Type B pancreatic cell (in vitro differentiated cells): ENCODE data around the gene BACH2. TPM values are rescaled to one million over a fixed set of nuclear protein-coding genes. Genes with fewer than 3 reads are reported as not detected.

Experiments used
- DNase-seq: peaks from one replicate; pipeline ENCODE4 v3.0.0; 2021; ENCODE audit warnings: mixed read lengths; ENCODE audit not compliant: unreplicated experiment; ENCODE audit errors: extremely low spot score
- H3K27ac Mint-ChIP-seq: 2 replicates; pipeline ENCODE4 v1.8.0; 2021; ENCODE audit warnings: mild to moderate bottlenecking, mixed read lengths
- H3K27me3 Mint-ChIP-seq: 2 replicates; pipeline ENCODE4 v1.8.0; 2021; ENCODE audit warnings: mixed read lengths
- H3K36me3 Mint-ChIP-seq: 2 replicates; pipeline ENCODE4 v1.8.0; 2021; ENCODE audit warnings: mixed read lengths
- H3K4me1 Mint-ChIP-seq: one replicate; pipeline ENCODE4 v1.8.0; 2021; ENCODE audit warnings: mixed read lengths; ENCODE audit not compliant: unreplicated experiment
- H3K4me3 Mint-ChIP-seq: 2 replicates; pipeline ENCODE4 v1.8.0; 2021; ENCODE audit warnings: mild to moderate bottlenecking, mixed read lengths
- H3K9me3 Mint-ChIP-seq: 2 replicates; pipeline ENCODE4 v1.8.0; 2021; ENCODE audit warnings: mixed read lengths
- total RNA-seq: library from RNA; stranded (reverse); gene quantifications from 2 replicates; pipeline ENCODE4 v1.2.1, GENCODE V29; 2021; ENCODE audit warnings: low replicate concordance
- TF ChIP-seq, protein P1 (sequence below): fragments of 200-600 bp; sonication (generic); conservative IDR thresholded peaks from 2 replicates; pipeline ENCODE4 v1.5.0; 2021; ENCODE audit warnings: antibody characterized with exemption, mild to moderate bottlenecking

Gene BACH2
- total RNA-seq, 1 donor from 2014 or later, result 33.5 TPM

DNA sequence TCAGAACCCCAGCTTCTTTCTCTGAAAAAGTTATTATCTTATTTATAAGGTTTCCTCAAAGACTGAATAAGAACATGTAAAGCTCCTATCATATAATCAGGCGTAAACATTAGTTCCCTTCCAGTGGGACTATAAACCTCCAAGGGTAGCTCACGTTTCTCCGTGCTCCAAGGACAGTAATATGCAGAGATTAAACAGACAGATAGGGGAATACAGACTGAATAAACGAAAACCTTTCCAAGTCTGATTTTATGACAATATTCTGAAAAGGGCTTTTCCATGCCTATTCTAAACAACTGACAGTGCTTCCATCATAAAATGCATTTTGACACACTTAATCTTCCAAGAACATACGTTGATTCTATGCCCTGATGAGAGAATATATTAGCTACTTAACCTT, 22.8 kb downstream of the BACH2 start:
- Mint-ChIP-seq H3K36me3 (peaks cover 24% of the 10 kb centered on the region), H3K27ac (no peak overlapping the region), H3K4me3 (no peak overlapping the region), H3K4me1 (peaks cover 8% of the 10 kb centered on the region), H3K9me3 (peaks cover 8% of the 10 kb centered on the region), H3K27me3 (no peaks in the 10 kb centered on the region)
- DNase-seq, result no peak
- TF ChIP-seq, protein P1, sequence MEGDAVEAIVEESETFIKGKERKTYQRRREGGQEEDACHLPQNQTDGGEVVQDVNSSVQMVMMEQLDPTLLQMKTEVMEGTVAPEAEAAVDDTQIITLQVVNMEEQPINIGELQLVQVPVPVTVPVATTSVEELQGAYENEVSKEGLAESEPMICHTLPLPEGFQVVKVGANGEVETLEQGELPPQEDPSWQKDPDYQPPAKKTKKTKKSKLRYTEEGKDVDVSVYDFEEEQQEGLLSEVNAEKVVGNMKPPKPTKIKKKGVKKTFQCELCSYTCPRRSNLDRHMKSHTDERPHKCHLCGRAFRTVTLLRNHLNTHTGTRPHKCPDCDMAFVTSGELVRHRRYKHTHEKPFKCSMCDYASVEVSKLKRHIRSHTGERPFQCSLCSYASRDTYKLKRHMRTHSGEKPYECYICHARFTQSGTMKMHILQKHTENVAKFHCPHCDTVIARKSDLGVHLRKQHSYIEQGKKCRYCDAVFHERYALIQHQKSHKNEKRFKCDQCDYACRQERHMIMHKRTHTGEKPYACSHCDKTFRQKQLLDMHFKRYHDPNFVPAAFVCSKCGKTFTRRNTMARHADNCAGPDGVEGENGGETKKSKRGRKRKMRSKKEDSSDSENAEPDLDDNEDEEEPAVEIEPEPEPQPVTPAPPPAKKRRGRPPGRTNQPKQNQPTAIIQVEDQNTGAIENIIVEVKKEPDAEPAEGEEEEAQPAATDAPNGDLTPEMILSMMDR, result no peak

DNA sequence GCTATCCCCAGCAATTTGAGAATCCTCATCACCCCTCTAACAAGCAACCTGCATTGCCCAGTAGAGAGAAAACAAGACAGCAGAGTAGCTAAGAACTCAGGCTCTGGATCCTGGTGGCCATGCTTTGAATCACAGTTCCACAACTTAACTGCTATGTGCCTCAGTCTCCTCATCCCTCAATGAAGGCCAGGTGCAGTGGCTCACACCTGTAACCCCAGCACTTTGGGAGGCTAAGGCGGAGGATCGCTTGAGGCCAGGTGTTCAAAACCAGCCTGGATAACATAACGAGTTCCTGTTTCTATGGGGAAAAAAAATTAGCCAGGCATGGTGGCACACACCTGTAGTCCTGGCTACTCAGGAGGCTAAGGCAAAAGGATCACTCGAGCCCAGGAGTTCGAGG, 23.7 kb downstream of the BACH2 start:
- no peak for DNase-seq
- H3K27ac Mint-ChIP-seq, result no peak overlapping the region
- H3K4me1 Mint-ChIP-seq, result peaks cover 5% of the 10 kb centered on the region
- peaks cover 21% of the 10 kb centered on the region for H3K36me3 Mint-ChIP-seq
- no peaks in the 10 kb centered on the region for H3K27me3 Mint-ChIP-seq
- TF ChIP-seq, protein P1, result no peak
- H3K4me3 Mint-ChIP-seq, result no peak overlapping the region
- H3K9me3 Mint-ChIP-seq, result peaks cover 8% of the 10 kb centered on the region

DNA sequence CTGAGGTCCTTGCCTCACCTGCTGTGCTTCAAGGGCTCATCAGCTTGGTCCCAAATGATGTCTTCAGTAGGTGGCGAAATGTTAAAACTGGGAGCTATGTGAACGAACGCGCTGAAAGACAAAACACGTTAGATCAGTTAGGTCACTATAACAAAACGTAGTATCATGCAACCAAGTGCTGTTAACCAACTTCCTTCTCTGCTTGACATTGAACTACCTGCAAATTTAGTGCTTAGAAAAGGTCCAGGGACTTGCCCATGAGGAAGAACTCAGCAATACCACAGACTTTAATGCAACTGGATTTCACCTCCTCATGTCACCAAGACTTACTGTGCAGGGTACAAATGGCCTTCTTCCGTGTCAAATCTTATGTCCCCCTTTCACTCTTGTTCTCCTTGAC, 24.8 kb downstream of the BACH2 start:
- peaks cover 26% of the 10 kb centered on the region for H3K36me3 Mint-ChIP-seq
- DNase-seq, result no peak
- H3K27me3 Mint-ChIP-seq, result no peaks in the 10 kb centered on the region
- TF ChIP-seq, protein P1, result no peak
- peaks cover 8% of the 10 kb centered on the region for H3K9me3 Mint-ChIP-seq
- H3K4me3 Mint-ChIP-seq, result no peak overlapping the region
- peaks cover 5% of the 10 kb centered on the region for H3K4me1 Mint-ChIP-seq
- H3K27ac Mint-ChIP-seq, result no peak overlapping the region

DNA sequence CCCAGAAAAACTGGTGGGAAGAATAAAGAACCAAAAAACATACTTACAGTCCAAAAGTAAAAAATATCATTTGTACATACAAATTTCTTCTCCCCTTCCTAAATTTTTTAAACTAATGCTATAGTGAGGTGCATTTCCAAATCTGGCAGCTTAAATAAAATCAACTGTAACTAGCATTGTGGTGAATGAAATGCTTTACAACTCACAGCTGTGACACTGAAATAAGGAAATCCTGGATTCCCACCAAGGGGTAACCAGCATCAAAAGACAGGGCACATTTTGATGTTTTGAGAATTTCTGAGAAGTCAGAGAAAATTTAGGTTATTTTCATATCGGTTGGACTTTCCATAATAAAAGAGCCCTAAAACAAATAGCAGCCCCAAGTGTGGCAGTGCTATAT, 27.3 kb downstream of the BACH2 start:
- H3K4me3 Mint-ChIP-seq, result no peak overlapping the region
- H3K27ac Mint-ChIP-seq, result no peak overlapping the region
- H3K36me3 Mint-ChIP-seq, result peaks cover 26% of the 10 kb centered on the region
- H3K9me3 Mint-ChIP-seq, result peaks cover 8% of the 10 kb centered on the region
- DNase-seq, result no peak
- H3K27me3 Mint-ChIP-seq, result no peaks in the 10 kb centered on the region
- TF ChIP-seq, protein P1, result no peak
- peaks cover 5% of the 10 kb centered on the region for H3K4me1 Mint-ChIP-seq

DNA sequence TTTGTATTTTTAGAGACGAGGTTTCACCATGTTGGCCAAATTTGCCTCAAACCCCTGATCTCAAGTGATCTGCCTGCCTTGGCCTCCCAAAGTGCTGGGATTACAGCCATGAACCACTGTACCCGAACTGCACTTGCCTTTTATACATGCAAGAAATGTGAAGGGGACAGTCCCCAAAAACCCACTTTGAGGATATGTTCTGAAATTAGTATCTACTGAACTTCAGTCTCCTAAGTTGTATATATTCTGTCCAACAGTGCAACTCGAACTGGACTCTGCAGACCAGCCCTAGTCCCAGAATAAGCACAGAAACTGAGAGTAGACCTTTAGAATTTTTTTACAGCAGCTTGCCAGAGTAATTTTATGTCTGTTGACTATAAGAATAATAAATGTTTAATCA, 28.5 kb downstream of the BACH2 start:
- no peaks in the 10 kb centered on the region for H3K27me3 Mint-ChIP-seq
- H3K4me3 Mint-ChIP-seq, result no peak overlapping the region
- H3K27ac Mint-ChIP-seq, result no peak overlapping the region
- no peaks in the 10 kb centered on the region for H3K4me1 Mint-ChIP-seq
- TF ChIP-seq, protein P1, result no peak
- peaks cover 26% of the 10 kb centered on the region for H3K36me3 Mint-ChIP-seq
- H3K9me3 Mint-ChIP-seq, result peaks cover 8% of the 10 kb centered on the region
- no peak for DNase-seq
